Mononuclear cell (primary cell): Measurements from ENCODE around the gene GCSAM. TPM values are rescaled to one million over a fixed set of nuclear protein-coding genes. Genes with fewer than 3 reads are reported as not detected.
A peak's percentile ranks its signal among the peaks of the same experiment; 100 is the strongest.

Source experiments
- H3K27me3 ChIP-seq: 2 replicates; pipeline ENCODE4 v1.6.0; 2011; ENCODE audit warnings: low read length, control low read depth; ENCODE audit not compliant: insufficient read depth
- H3K4me1 ChIP-seq: 2 replicates; pipeline ENCODE4 v1.5.1; 2011; ENCODE audit warnings: mild to moderate bottlenecking, low read length, control low read depth; ENCODE audit not compliant: insufficient read depth
- H3K4me3 ChIP-seq: 2 replicates; pipeline ENCODE4 v1.5.1; 2011; ENCODE audit warnings: mild to moderate bottlenecking, low read length, moderate library complexity
- H3K9me3 ChIP-seq: 2 replicates; pipeline ENCODE4 v1.5.1; 2011; ENCODE audit warnings: low read depth, mild to moderate bottlenecking, control low read depth, low read length
- total RNA-seq: library from RNA; depleted of rRNA; stranded (reverse); fragments of >200 nt; gene quantifications from one replicate; pipeline ENCODE4 v1.2.3, GENCODE V29; 2012

The GCSAM gene
- total RNA-seq, 1 donor: 6.4 TPM

GRCh38 chr3:112096176-112096575 is 36.9 kb downstream of the GCSAM start:
- no peak overlapping the region for H3K4me3 ChIP-seq
- no peaks in the 10 kb centered on the region for H3K9me3 ChIP-seq
- H3K4me1 ChIP-seq: peaks cover 8% of the 10 kb centered on the region
- peaks cover 30% of the 10 kb centered on the region for H3K27me3 ChIP-seq

GRCh38 chr3:112095731-112096130 is 37.3 kb downstream of the GCSAM start:
- Histone ChIP-seq H3K27me3 (peaks cover 30% of the 10 kb centered on the region), H3K9me3 (no peaks in the 10 kb centered on the region), H3K4me3 (no peak overlapping the region), H3K4me1 (peaks cover 11% of the 10 kb centered on the region)

GRCh38 chr3:112093180-112093522 is 39.9 kb downstream of the GCSAM start:
- no peak overlapping the region for H3K4me3 ChIP-seq
- H3K4me1 ChIP-seq: peaks cover 18% of the 10 kb centered on the region
- H3K27me3 ChIP-seq: peaks cover 50% of the 10 kb centered on the region
- H3K9me3 ChIP-seq: no peaks in the 10 kb centered on the region

GRCh38 chr3:112092496-112093179 is 40.4 kb downstream of the GCSAM start:
- H3K9me3 ChIP-seq: no peaks in the 10 kb centered on the region
- no peak overlapping the region for H3K4me3 ChIP-seq
- H3K27me3 ChIP-seq: peaks cover 50% of the 10 kb centered on the region
- H3K4me1 ChIP-seq: peaks cover 18% of the 10 kb centered on the region

GRCh38 chr3:112090887-112091586 is 42.0 kb downstream of the GCSAM start:
- Histone ChIP-seq H3K27me3 (peaks cover 49% of the 10 kb centered on the region), H3K4me1 (peaks cover 27% of the 10 kb centered on the region), H3K9me3 (no peaks in the 10 kb centered on the region), H3K4me3 (no peak overlapping the region)

GRCh38 chr3:112089956-112090886 is 42.8 kb downstream of the GCSAM start:
- H3K27me3 ChIP-seq: peaks cover 52% of the 10 kb centered on the region
- peaks cover 31% of the 10 kb centered on the region for H3K4me1 ChIP-seq
- H3K9me3 ChIP-seq: no peaks in the 10 kb centered on the region
- H3K4me3 ChIP-seq: no peak overlapping the region

- peaks cover 31% of the 10 kb centered on the region for H3K4me1 ChIP-seq
- H3K27me3 ChIP-seq: peaks cover 64% of the 10 kb centered on the region
Measured at GRCh38 chr3:112088944-112089343, 44.1 kb downstream of the GCSAM start.

GRCh38 chr3:112087746-112088145 is 45.3 kb downstream of the GCSAM start:
- no peak overlapping the region for H3K4me3 ChIP-seq
- peaks cover 68% of the 10 kb centered on the region for H3K27me3 ChIP-seq
- H3K4me1 ChIP-seq: peaks cover 29% of the 10 kb centered on the region
- H3K9me3 ChIP-seq: no peaks in the 10 kb centered on the region

More at GRCh38 chr3:112088944-112089343, 44.1 kb downstream of the GCSAM start:
- Histone ChIP-seq H3K4me3 (no peak overlapping the region), H3K9me3 (no peaks in the 10 kb centered on the region)

- Histone ChIP-seq H3K4me1 (peaks cover 23% of the 10 kb centered on the region), H3K27me3 (peaks cover 62% of the 10 kb centered on the region), H3K4me3 (peak overlapping the region; percentile 31), H3K9me3 (no peaks in the 10 kb centered on the region)
Measured at GRCh38 chr3:112086875-112087524, 46.0 kb downstream of the GCSAM start.

- Histone ChIP-seq H3K9me3 (no peaks in the 10 kb centered on the region), H3K27me3 (peaks cover 61% of the 10 kb centered on the region), H3K4me1 (peaks cover 23% of the 10 kb centered on the region), H3K4me3 (peak within 1 kb of the TSS; percentile 31)
Measured at GRCh38 chr3:112086076-112086854, 46.8 kb downstream of the GCSAM start, which contains the start of gene C3orf52. Gene C3orf52 (plus strand): TSS chr3:112086389. CDS start chr3:112086408, 19 bp downstream.

- no peaks in the 10 kb centered on the region for H3K9me3 ChIP-seq
- H3K27me3 ChIP-seq: peaks cover 61% of the 10 kb centered on the region
- H3K4me1 ChIP-seq: peaks cover 20% of the 10 kb centered on the region
- H3K4me3 ChIP-seq: no peak overlapping the region
Measured at GRCh38 chr3:112085735-112086075, 47.3 kb downstream of the GCSAM start.

- peaks cover 58% of the 10 kb centered on the region for H3K27me3 ChIP-seq
- no peak overlapping the region for H3K4me3 ChIP-seq
- peaks cover 14% of the 10 kb centered on the region for H3K4me1 ChIP-seq
Measured at GRCh38 chr3:112084980-112085705, 47.9 kb downstream of the GCSAM start.

GRCh38 chr3:112083239-112083638 is 49.8 kb downstream of the GCSAM start:
- Histone ChIP-seq H3K9me3 (no peaks in the 10 kb centered on the region), H3K4me3 (no peak overlapping the region), H3K27me3 (peaks cover 41% of the 10 kb centered on the region), H3K4me1 (peaks cover 13% of the 10 kb centered on the region)

More at GRCh38 chr3:112084980-112085705, 47.9 kb downstream of the GCSAM start:
- no peaks in the 10 kb centered on the region for H3K9me3 ChIP-seq
